ENCODE data around the gene TRAPPC10. TPM values are rescaled to one million over a fixed set of nuclear protein-coding genes. Genes with fewer than 3 reads are reported as not detected.

The TRAPPC10 gene
- total and polyA plus RNA-seq, 2 donors (not counting 1 experiment from before 2014, with no cell fraction given) = 61.7 to 145 TPM

DNA sequence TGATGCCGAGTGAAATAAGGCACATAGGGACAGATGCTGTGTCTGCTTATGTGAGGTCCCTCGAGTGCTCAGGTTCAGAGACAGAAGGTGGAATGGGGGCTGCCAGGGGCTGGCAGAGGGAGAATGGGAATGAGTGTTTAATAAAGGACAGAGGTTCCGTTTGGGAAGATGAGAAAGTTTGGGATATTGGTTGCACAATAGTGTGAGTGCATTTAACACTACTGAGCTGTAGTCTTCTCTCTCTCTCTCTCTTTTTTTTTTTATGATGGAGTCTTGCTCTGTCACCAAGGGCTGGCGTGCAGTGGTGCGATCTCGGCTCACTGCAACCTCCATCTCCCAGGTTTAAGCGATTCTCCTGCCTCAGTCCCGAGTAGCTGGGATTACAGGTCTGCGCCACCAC, 44.9 kb downstream of the TRAPPC10 start:
- Histone ChIP-seq H3K36me3 (replicated peaks in 1 of 2; ENCODE audit: control extremely low read depth in 1 of 2, control insufficient read depth in 1 of 2, extremely low read depth in 1 of 2, insufficient read depth in 2 of 2, low read length in 1 of 2) (peaks cover 6 to 59% of the 10 kb centered on the region in 2 experiments), H3K79me2 (ENCODE audit: control insufficient read depth, insufficient read depth, low read length) (peaks cover 43% of the 10 kb centered on the region), H2AFZ (ENCODE audit: insufficient read depth, low read depth, low read length, poor library complexity, severe bottlenecking) (no peak overlapping the region), H3K9ac (ENCODE audit: low read length) (no peak overlapping the region), H3K27me3 (replicated peaks in 1 of 4; ENCODE audit: control extremely low read depth in 1 of 4, control insufficient read depth in 3 of 4, insufficient read depth in 4 of 4, low read length in 3 of 4) (no peaks in the 10 kb centered on the region), H4K20me1 (ENCODE audit: control insufficient read depth, insufficient read depth, low read length, poor library complexity, severe bottlenecking) (peaks cover 56% of the 10 kb centered on the region), H3K9me3 (ENCODE audit: control extremely low read depth in 1 of 3, control insufficient read depth in 2 of 3, insufficient read depth in 1 of 3, low read length in 2 of 3) (no peaks in the 10 kb centered on the region), H3K4me2 (replicated peaks; ENCODE audit: low read depth, low read length, poor library complexity, severe bottlenecking) (no peak overlapping the region), H3K4me1 (ENCODE audit: control insufficient read depth in 2 of 2, insufficient read depth in 2 of 2, low read length in 2 of 2) (no peaks in the 10 kb centered on the region), H3K27ac (ENCODE audit: low read length in 2 of 2) (no peak overlapping the region), H3K4me3 (ENCODE audit: control extremely low read depth in 1 of 5, extremely low read depth in 1 of 5, insufficient read depth in 1 of 5, low read depth in 2 of 5, low read length in 4 of 5) (no peak overlapping the region)
- DNase-seq = no peak
- TF ChIP-seq CTCF (IDR thresholded peaks at IDR 0.05) (no peak), EZH2 (IDR thresholded peaks at IDR 0.05; ENCODE audit: borderline replicate concordance, insufficient read depth, low read depth, low read length, poor library complexity, severe bottlenecking) (no peak)
- ChIA-PET POLR2A (no interaction called here), CTCF (interaction anchor here (0.7 kb wide), 2 partner anchors 16 to 82 kb away, joined by 3 read pairs; no protein-coding TSS in a partner anchor)
- no peak overlapping the region for H3K27ac Mint-ChIP-seq
- no peaks in the 10 kb centered on the region for H3K27me3 Mint-ChIP-seq
- 100% methylated on average over 3 of the region's 9 CpGs for WGBS (ENCODE audit: insufficient coverage)
- intact Hi-C loops (cut with micrococcal nuclease) = no loop called here
- H3K9me3 Mint-ChIP-seq (ENCODE audit: insufficient read depth) = no peaks in the 10 kb centered on the region
- no peaks in the 10 kb centered on the region for H3K4me1 Mint-ChIP-seq
- H3K4me3 Mint-ChIP-seq = no peak overlapping the region
- no peak for ATAC-seq (ENCODE audit: low read depth)

DNA sequence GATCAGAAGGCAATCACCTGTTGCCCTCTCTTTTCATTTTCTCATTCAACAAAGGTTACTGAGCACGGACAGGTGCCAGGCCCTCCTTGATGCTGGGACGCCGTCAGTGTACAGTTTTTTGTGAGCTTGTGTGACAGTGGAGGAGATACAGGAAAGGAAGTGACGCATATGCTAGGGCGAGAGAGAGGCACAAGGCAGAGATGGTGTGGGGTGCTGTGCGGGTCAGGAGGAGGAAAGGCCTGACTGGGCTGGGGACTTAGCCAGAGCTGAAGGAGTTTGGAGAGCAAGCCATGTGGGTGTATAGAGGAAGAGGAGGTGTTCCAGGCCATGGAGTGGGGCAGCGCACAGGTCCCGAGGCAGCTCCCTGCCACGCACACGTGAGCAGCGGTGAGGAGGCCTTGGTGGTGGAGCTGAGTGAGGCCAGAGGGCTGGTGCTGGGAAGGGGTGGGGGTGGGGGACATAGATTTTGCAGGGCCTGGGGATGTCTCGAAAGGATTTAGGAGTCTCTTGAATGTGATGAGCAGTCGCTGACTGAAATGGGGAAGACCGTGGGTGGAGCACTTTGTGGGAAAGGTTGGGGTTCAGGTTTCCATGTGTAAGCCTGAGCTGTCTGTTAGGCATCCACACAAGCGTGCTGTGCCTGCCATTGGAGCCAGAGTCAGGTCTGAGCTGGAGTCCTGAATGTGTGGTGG, 46.0 kb downstream of the TRAPPC10 start:
- no peak overlapping the region for H3K4me2 ChIP-seq (replicated peaks; ENCODE audit: low read depth, low read length, poor library complexity, severe bottlenecking)
- H3K4me1 ChIP-seq (ENCODE audit: control insufficient read depth in 2 of 2, insufficient read depth in 2 of 2, low read length in 2 of 2) = no peaks in the 10 kb centered on the region
- peaks cover 43% of the 10 kb centered on the region for H3K79me2 ChIP-seq (ENCODE audit: control insufficient read depth, insufficient read depth, low read length)
- Mint-ChIP-seq H3K9me3 (ENCODE audit: insufficient read depth) (no peaks in the 10 kb centered on the region), H3K27ac (no peak overlapping the region), H3K4me1 (no peaks in the 10 kb centered on the region), H3K27me3 (no peaks in the 10 kb centered on the region), H3K4me3 (no peak overlapping the region)
- no peak overlapping the region for H3K4me3 ChIP-seq (ENCODE audit: control extremely low read depth in 1 of 5, extremely low read depth in 1 of 5, insufficient read depth in 1 of 5, low read depth in 2 of 5, low read length in 4 of 5)
- 96% methylated on average over 12 of the region's 15 CpGs for WGBS (ENCODE audit: insufficient coverage)
- POLR2A ChIA-PET = no interaction called here
- no peak overlapping the region for H3K27ac ChIP-seq (ENCODE audit: low read length in 2 of 2)
- intact Hi-C loops (cut with micrococcal nuclease) = no loop called here
- no peaks in the 10 kb centered on the region for H3K27me3 ChIP-seq (replicated peaks in 1 of 4; ENCODE audit: control extremely low read depth in 1 of 4, control insufficient read depth in 3 of 4, insufficient read depth in 4 of 4, low read length in 3 of 4)
- DNase-seq (no peak), ATAC-seq (ENCODE audit: low read depth) (no peak)
- CTCF ChIA-PET = no interaction called here
- H2AFZ ChIP-seq (ENCODE audit: insufficient read depth, low read depth, low read length, poor library complexity, severe bottlenecking) = no peak overlapping the region
- no peaks in the 10 kb centered on the region for H3K9me3 ChIP-seq (ENCODE audit: control extremely low read depth in 1 of 3, control insufficient read depth in 2 of 3, insufficient read depth in 1 of 3, low read length in 2 of 3)
- peaks cover 46% of the 10 kb centered on the region for H4K20me1 ChIP-seq (ENCODE audit: control insufficient read depth, insufficient read depth, low read length, poor library complexity, severe bottlenecking)
- no peak for TF ChIP-seq EZH2 (IDR thresholded peaks at IDR 0.05; ENCODE audit: borderline replicate concordance, insufficient read depth, low read depth, low read length, poor library complexity, severe bottlenecking)
- TF ChIP-seq CTCF (IDR thresholded peaks at IDR 0.05) = no peak
- no peak overlapping the region for H3K9ac ChIP-seq (ENCODE audit: low read length)
- peaks cover 6 to 60% of the 10 kb centered on the region in 2 experiments for H3K36me3 ChIP-seq (replicated peaks in 1 of 2; ENCODE audit: control extremely low read depth in 1 of 2, control insufficient read depth in 1 of 2, extremely low read depth in 1 of 2, insufficient read depth in 2 of 2, low read length in 1 of 2)
